Endothelial cell of umbilical vein (primary cell): Measurements from ENCODE around the gene SLC12A7. TPM values are rescaled to one million over a fixed set of nuclear protein-coding genes. Genes with fewer than 3 reads are reported as not detected.

Source experiments
- BruUV-seq: library from RNA; stranded (reverse); fragments of 400-500 nt; replicated peaks from 2 replicates; lab custom pipeline; 2021; lab: Mats Ljungman, UMichigan
- CTCF ChIA-PET: fragments of 300-600, 350-600 bp; sonication (Branson Sonifier 250); formaldehyde crosslinking; loops from one replicate; lab custom pipeline; 2021; ENCODE audit warnings: antibody characterized with exemption, inconsistent platforms; lab: Charles Lee
- POLR2A ChIA-PET: fragments of 300-600, 350-600 bp; sonication (Branson Sonifier 250); formaldehyde crosslinking; loops from one replicate; lab custom pipeline; 2021; ENCODE audit warnings: antibody characterized with exemption, inconsistent platforms; lab: Charles Lee
- DNase-seq: peaks from one replicate; pipeline ENCODE4 v3.0.0-alpha.2; 2011; ENCODE audit warnings: low read depth, low spot score
- FAIRE-seq: peaks from 2 replicates; lab custom pipeline; 2011; peaks lifted over from hg19 to GRCh38; lab: Jason Lieb, UNC
- H2AFZ ChIP-seq: 2 replicates; pipeline ENCODE4 v1.6.0; 2012; ENCODE audit warnings: low read depth, low read length, control low read depth, inconsistent platforms
- H3K27ac ChIP-seq: 2 replicates; pipeline ENCODE4 v1.5.1; 2011; ENCODE audit warnings: low read depth, mild to moderate bottlenecking, control low read depth, low read length, moderate library complexity; ENCODE audit not compliant: insufficient read depth
- H3K27me3 ChIP-seq, 2 experiments: 2 replicates each; pipeline versions ENCODE4 v1.6.0 to v1.6.1; 2011; ENCODE audit warnings: low read length in 2 of 2, mixed read lengths in 1 of 2; ENCODE audit not compliant: control insufficient read depth in 2 of 2, insufficient read depth in 2 of 2
- H3K36me3 ChIP-seq, 2 experiments: 2 replicates in 1 of 2; 3 replicates in 1 of 2; pipeline ENCODE4 v1.5.1; 2011; ENCODE audit warnings: low read length in 2 of 2, mild to moderate bottlenecking in 1 of 2, moderate library complexity in 1 of 2; ENCODE audit not compliant: control insufficient read depth in 2 of 2, insufficient read depth in 2 of 2; ENCODE audit errors: extremely low read depth in 1 of 2
- H3K4me1 ChIP-seq: 3 replicates; pipeline ENCODE4 v1.5.1; 2011; ENCODE audit warnings: mild to moderate bottlenecking, low read length; ENCODE audit not compliant: control insufficient read depth, insufficient read depth; ENCODE audit errors: extremely low read depth
- H3K4me2 ChIP-seq: 2 replicates; pipeline ENCODE4 v1.6.1; 2011; ENCODE audit warnings: low read length, control low read depth, mixed read lengths; ENCODE audit not compliant: insufficient read depth
- H3K4me3 ChIP-seq, 3 experiments: fragments of 200-600 bp in 1 of 3; sonication (generic), shearing (Covaris generic) in 1 of 3; replicated peaks in 1 of 3; 2 replicates each; pipeline ENCODE4 v1.5.1; 2011 to 2016; ENCODE audit warnings: control low read depth in 3 of 3, low read length in 3 of 3, mild to moderate bottlenecking in 2 of 3, inconsistent platforms in 1 of 3, low read depth in 1 of 3, moderate library complexity in 1 of 3; ENCODE audit not compliant: insufficient read depth in 1 of 3
- H3K79me2 ChIP-seq: 2 replicates; pipeline ENCODE4 v1.6.0; 2012; ENCODE audit warnings: low read length, inconsistent platforms; ENCODE audit not compliant: control insufficient read depth, insufficient read depth
- H3K9ac ChIP-seq: replicated peaks from 2 replicates; pipeline ENCODE3; 2011; ENCODE audit warnings: low read length, control low read depth; ENCODE audit not compliant: insufficient read depth; ENCODE audit errors: extremely low read depth
- H3K9me1 ChIP-seq: replicated peaks from 3 replicates; pipeline ENCODE4 v1.6.0; 2011; ENCODE audit warnings: mild to moderate bottlenecking, low read length; ENCODE audit not compliant: control insufficient read depth, insufficient read depth; ENCODE audit errors: extremely low read depth
- H3K9me3 ChIP-seq: replicated peaks from 2 replicates; pipeline ENCODE4 v1.5.1; 2012; ENCODE audit warnings: low read length, inconsistent platforms; ENCODE audit not compliant: control insufficient read depth, insufficient read depth
- H4K20me1 ChIP-seq: replicated peaks from 2 replicates; pipeline ENCODE3; 2011; ENCODE audit warnings: mild to moderate bottlenecking, low read length; ENCODE audit not compliant: control insufficient read depth, insufficient read depth; ENCODE audit errors: extremely low read depth
- EZH2 ChIP-seq: IDR thresholded peaks from 2 replicates; pipeline ENCODE4 v1.6.1; 2012; ENCODE audit warnings: borderline replicate concordance, low read depth, mild to moderate bottlenecking, moderate library complexity, low read length, inconsistent platforms; ENCODE audit not compliant: severe bottlenecking
- FOS ChIP-seq: IDR thresholded peaks from 2 replicates; pipeline ENCODE4 v1.6.1; 2011; ENCODE audit warnings: mild to moderate bottlenecking, low read length, moderate library complexity, borderline replicate concordance; ENCODE audit not compliant: insufficient read depth
- GATA2 ChIP-seq: IDR thresholded peaks from 2 replicates; pipeline ENCODE4 v1.7.0; 2011; ENCODE audit warnings: low read depth, mild to moderate bottlenecking, moderate library complexity, mixed read lengths, low read length; ENCODE audit not compliant: insufficient read length, insufficient read depth
- JUN ChIP-seq: IDR thresholded peaks from 2 replicates; pipeline ENCODE4 v1.6.1; 2011; ENCODE audit warnings: borderline replicate concordance, low read depth; ENCODE audit not compliant: insufficient read length, insufficient read depth
- MYC ChIP-seq: IDR thresholded peaks from one replicate; pipeline ENCODE4 v1.6.1; 2011; ENCODE audit warnings: mild to moderate bottlenecking, low read depth, low read length
- POLR2A ChIP-seq: IDR thresholded peaks from 2 replicates; pipeline ENCODE4 v1.6.1; 2012; ENCODE audit warnings: low read depth, mild to moderate bottlenecking, control low read depth, low read length
- POLR2AphosphoS5 ChIP-seq: IDR thresholded peaks from 2 replicates; pipeline ENCODE4 v1.6.1; 2012; ENCODE audit warnings: low read depth, mild to moderate bottlenecking, control low read depth, low read length, moderate library complexity; ENCODE audit not compliant: insufficient read depth
- dilution Hi-C: fragments of 300-500 bp; cut with MboI; formaldehyde crosslinking; loops from one replicate; pipeline ENCODE4 v1.15.0; 2019; ENCODE audit warnings: low sequenced_read_pairs; ENCODE audit not compliant: extremely low pct_ligation_motif_present
- intact Hi-C: fragments of 100-400 bp; cut with micrococcal nuclease; formaldehyde crosslinking; loops from one replicate; pipeline ENCODE4 v1.10.0; 2022
- polyA plus RNA-seq, 4 experiments: library from polyadenylated mRNA; depleted of rRNA in 3 of 4; stranded (reverse) in 3 of 4; unstranded in 1 of 4; fragments of >200 nt; gene quantifications; 2 replicates each; pipeline versions ENCODE4 v1.2.1 to v1.2.3, GENCODE V29; 2011 to 2012; ENCODE audit warnings: missing spikeins in 1 of 4
- total RNA-seq: library from RNA; stranded (reverse); gene quantifications from 2 replicates; pipeline ENCODE4 v1.2.3, GENCODE V29; 2021
- TF ChIP-seq, protein P1 (sequence below): IDR thresholded peaks from 2 replicates; pipeline ENCODE4 v1.6.1; 2011; ENCODE audit not compliant: insufficient read depth, insufficient read length
- TF ChIP-seq, protein P2 (sequence below), 2 donors: IDR thresholded peaks; 1 replicate in 1 of 2; 2 replicates in 1 of 2; pipeline ENCODE4 v1.5.1; 2011; ENCODE audit warnings: low read length in 2 of 2, mild to moderate bottlenecking in 2 of 2, moderate library complexity in 2 of 2, control low read depth in 1 of 2, inconsistent platforms in 1 of 2, low read depth in 1 of 2; ENCODE audit not compliant: insufficient read depth in 1 of 2; ENCODE audit errors: extremely low read depth in 1 of 2

Gene SLC12A7
- total and polyA plus RNA-seq, 2 donors (not counting 3 experiments of a cell fraction or from before 2014, with no cell fraction given), result 16.4 to 38.8 TPM

DNA sequence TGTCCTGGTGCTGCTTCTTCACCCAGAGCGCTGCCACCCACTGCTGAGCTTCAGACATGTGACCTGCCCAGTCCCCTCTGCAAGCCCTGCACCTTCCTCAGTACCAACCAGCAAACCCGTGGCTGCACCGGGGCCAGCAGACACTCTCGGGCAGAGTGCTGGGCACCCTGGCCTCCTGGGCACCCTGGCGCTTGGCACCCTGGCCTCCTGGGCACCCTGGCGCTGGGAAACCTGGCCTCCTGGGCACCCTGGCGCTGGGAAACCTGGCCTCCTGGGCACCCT, 31.7 kb upstream of the SLC12A7 start:
- Histone ChIP-seq H3K9me1 (no peaks in the 10 kb centered on the region), H3K9me3 (no peaks in the 10 kb centered on the region), H3K27me3 (no peaks in the 10 kb centered on the region), H2AFZ (no peak overlapping the region), H3K4me3 (no peak overlapping the region), H3K36me3 (no peaks in the 10 kb centered on the region), H3K4me2 (no peak overlapping the region), H4K20me1 (no peaks in the 10 kb centered on the region), H3K27ac (no peak overlapping the region), H3K4me1 (peaks cover 5% of the 10 kb centered on the region), H3K79me2 (no peaks in the 10 kb centered on the region), H3K9ac (no peak overlapping the region)
- ChIA-PET CTCF (interaction anchor here (1.0 to 2.2 kb wide), 2 partner anchors 31 to 220 kb away, joined by 3 to 6 read pairs; no protein-coding TSS in a partner anchor), POLR2A (no interaction called here)
- intact Hi-C loops (no loop called here), dilution Hi-C loops (no loop called here)
- DNase-seq (no peak), FAIRE-seq (no peak)
- TF ChIP-seq, protein P1, sequence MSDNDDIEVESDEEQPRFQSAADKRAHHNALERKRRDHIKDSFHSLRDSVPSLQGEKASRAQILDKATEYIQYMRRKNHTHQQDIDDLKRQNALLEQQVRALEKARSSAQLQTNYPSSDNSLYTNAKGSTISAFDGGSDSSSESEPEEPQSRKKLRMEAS, result no peak
- TF ChIP-seq, protein P2, sequence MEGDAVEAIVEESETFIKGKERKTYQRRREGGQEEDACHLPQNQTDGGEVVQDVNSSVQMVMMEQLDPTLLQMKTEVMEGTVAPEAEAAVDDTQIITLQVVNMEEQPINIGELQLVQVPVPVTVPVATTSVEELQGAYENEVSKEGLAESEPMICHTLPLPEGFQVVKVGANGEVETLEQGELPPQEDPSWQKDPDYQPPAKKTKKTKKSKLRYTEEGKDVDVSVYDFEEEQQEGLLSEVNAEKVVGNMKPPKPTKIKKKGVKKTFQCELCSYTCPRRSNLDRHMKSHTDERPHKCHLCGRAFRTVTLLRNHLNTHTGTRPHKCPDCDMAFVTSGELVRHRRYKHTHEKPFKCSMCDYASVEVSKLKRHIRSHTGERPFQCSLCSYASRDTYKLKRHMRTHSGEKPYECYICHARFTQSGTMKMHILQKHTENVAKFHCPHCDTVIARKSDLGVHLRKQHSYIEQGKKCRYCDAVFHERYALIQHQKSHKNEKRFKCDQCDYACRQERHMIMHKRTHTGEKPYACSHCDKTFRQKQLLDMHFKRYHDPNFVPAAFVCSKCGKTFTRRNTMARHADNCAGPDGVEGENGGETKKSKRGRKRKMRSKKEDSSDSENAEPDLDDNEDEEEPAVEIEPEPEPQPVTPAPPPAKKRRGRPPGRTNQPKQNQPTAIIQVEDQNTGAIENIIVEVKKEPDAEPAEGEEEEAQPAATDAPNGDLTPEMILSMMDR (IDR thresholded peaks at IDR 0.05; ENCODE audit: extremely low read depth in 1 of 2, insufficient read depth in 1 of 2, low read depth in 1 of 2, low read length in 2 of 2), result no peak
- TF ChIP-seq EZH2, result no peak
- no peak for TF ChIP-seq MYC
- TF ChIP-seq POLR2A, result no peak
- TF ChIP-seq JUN, result no peak
- no peak for TF ChIP-seq POLR2AphosphoS5
- no peak for TF ChIP-seq GATA2
- no peak for TF ChIP-seq FOS
- BruUV-seq, result no TSS peak
